NCI-H2196 treated with DMSO at 0.1 percent for 48 hours (cell line): ENCODE results near the gene NCOA3.

ENCODE experiments used
- DNase-seq: peaks from one replicate; lab custom pipeline; 2025; ENCODE audit not compliant: unreplicated experiment; lab: John Stamatoyannopoulos, UW

NCOA3 gene

DNA sequence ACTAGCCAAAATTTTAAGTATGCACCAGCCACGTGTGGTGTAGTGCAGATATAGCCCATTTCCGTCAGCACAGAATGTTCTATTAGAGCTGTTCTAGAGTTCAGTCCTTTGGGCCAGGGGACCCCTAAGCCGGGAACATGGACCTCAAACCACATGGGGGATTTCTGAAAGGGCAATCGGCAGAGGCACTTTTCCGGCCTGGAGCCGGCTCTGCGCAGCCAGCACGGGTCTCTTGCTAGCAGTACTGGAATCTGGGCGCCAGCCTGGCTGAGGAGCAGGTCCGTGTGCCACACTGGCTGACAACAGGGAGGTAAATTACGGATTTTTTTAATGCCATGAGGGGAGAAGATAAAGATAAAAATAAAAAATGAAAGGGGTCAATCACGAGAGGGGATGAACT, 163.1 kb downstream of the NCOA3 start:
- DNase-seq: no peak

DNA sequence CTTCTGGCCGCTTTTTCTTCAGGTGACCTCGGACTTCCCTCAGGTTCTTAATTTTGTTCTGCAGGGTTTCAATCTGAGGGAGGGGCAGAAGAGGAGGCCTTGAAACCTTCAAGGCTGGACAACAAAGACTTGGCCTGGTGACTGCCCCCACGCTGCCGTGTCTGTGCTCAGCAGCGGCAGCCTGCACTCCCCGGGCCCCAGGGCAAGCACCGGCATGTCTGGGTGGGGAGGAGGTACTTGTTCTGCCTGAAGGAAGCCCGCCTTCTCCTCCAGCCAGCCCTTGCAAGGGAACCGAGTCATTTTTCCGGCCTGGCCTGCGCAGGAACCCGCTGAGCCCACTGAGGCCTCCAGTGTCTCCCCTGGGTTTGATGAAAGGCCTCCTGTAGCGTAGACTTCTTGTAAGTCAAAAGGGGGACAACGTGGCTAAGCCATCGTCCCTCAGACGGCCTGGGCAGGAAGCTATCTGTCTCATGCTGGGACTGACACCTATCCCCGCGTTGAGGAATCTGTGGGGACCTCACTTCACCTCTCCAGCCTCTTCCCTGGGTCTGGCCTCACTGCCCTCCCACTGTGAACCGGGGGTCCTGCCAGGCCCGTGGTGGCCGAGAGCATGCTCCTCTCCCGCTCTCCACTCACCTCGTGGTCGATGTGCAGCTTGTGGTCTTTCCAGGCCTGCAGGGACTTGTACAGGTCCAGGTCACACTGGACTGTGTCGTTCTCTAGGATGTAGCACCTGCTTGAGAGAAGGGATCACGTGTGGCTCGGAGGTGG, 163.7 kb downstream of the NCOA3 start:
- no peak for DNase-seq

DNA sequence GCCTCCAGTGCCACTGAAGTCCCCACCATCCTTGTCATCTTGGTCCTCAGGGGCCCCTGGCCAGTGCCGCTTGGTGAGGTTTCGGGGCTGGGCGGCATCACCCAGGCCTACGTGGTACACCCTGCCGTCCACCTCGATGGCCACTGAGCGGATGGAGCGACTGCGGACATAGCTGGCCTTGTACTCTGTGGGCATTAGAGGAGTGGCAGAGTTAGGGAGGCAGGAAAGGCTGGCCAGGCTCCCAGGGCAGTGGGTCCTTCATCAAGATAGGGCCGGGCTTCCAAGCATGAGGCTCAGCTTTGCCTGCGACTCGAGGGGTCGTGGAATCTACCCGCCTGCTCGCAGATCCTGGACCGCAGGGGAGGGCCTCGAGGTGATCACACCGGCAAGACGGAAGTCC, 164.6 kb downstream of the NCOA3 start:
- no peak for DNase-seq

DNA sequence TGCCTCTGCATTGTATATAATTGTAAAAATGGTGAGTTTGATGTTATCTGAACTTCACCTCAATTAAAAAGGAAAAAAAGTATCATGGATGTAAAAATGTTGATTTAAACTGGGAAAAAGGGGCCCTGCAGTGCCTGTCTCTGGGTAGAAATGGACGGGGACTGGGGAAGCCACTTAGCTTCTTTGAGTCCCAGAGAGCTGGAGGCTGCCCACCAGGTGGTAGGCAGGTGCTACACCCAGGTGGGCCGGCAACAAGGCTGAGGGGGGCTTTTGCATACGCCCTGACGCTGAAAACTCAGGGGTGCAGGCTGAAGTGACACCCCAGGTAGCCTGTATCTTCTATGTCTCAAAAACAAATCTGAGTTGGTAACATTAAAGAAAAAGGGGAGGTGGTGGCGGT, 165.4 kb downstream of the NCOA3 start:
- no peak for DNase-seq

DNA sequence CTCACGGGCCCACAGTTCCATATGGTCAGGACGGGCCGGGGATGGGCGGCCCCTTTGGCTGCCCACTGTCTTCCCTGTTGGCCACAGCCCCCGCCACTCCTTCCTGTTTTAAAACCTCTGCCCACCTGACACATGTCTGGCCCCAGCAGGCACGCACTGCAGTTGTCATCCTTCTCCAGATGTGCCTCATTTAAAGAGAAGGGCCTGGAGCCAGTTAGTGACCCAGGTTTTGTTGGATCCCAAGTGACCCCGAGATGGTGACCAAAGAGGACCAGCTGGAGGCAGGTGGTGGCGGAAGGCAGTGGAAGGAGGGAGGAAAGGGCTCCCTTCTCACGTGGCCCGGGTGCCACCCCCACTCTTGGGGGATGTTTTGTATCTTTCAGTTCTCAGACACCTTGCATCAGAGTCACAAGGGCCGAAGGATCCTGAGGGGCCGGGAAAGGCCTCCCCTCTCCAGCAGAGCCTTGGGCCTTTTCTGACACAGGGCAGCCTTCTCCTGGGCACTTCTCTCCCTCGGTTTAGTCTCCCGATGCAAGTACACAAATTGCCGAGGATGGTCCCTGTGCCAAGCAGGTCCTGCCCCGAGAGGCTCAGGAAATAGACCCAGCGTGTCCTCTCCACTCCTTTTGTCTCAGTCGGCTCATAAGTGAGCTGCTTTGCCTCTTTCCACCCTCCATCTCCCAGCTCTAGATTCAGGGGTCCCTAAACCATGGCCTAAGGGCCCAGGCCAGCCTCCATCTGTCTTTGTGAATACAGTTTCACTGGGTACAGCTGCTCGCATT, 166.0 kb downstream of the NCOA3 start:
- DNase-seq: no peak

DNA sequence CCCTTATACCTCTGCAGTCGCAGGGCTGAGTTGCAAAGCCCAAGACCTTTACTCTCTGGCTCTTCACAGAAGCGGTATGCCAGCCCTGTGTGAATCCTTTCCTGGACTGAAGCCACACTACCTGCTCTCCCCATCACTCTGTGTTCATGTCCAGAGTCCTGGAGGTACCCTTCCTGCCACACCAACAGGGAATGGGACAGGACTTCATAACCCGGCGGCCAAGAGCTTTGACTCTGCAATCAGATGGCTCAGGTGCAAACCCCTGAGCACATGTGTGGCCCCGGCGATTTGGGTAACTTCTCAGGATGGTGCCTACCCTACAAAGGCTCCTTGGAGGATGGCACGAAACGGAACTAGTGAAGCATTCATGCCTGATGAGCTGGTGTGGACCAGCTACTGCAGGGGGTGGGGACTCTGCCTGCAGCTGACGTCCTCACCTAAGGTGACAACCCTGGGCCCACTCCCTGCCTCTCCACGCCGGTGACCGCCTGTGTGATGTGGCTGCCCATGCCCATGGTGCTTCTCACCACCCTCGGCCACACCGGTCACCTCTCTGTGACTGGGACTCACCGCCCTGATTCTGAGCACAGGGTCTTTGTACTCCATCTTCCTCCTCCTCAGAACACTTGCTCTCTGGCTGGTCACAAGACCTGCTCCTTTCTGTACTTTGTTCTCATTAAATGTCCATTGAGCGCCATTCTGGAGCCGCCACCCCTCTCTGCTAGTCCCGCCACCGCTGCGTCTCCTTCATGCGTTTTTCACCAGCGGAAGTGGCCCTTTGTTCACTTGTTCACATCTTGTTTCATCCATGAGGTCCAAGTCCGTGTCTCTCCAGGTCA, 166.8 kb downstream of the NCOA3 start:
- DNase-seq: no peak

DNA sequence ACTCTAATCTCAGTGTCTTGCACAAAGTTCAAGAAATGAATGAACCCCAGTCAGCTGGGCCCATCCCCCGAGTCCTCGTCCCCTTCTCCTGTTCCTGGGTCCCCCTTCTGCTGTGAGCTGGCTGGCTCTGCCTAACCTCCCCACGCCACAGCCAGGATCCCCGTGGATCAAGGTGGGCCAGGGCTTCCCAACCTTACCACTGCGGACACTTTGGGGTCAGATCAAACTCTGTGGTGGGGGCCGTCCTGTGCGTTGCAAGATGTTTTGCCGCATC, 167.4 kb downstream of the NCOA3 start:
- no peak for DNase-seq

DNA sequence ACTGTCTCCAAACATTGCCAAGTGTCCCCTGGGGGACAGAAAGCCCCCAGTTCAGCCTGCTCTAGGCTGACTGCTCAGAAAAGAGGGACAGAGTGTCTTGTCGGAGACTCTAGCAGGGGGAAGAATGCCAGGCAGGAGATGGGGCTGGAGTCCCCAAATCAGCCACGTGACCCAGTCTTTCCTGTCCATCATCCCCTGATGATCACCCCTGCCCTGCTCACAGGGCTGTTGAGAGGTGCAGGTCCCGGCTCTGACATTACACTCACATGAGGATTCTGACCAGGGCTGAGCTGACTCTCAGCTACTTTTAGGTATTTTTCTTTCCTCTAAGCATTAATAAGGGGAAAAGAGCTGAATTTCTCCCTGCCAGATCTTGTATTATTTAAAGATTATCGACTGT, 167.8 kb downstream of the NCOA3 start:
- DNase-seq: no peak

DNA sequence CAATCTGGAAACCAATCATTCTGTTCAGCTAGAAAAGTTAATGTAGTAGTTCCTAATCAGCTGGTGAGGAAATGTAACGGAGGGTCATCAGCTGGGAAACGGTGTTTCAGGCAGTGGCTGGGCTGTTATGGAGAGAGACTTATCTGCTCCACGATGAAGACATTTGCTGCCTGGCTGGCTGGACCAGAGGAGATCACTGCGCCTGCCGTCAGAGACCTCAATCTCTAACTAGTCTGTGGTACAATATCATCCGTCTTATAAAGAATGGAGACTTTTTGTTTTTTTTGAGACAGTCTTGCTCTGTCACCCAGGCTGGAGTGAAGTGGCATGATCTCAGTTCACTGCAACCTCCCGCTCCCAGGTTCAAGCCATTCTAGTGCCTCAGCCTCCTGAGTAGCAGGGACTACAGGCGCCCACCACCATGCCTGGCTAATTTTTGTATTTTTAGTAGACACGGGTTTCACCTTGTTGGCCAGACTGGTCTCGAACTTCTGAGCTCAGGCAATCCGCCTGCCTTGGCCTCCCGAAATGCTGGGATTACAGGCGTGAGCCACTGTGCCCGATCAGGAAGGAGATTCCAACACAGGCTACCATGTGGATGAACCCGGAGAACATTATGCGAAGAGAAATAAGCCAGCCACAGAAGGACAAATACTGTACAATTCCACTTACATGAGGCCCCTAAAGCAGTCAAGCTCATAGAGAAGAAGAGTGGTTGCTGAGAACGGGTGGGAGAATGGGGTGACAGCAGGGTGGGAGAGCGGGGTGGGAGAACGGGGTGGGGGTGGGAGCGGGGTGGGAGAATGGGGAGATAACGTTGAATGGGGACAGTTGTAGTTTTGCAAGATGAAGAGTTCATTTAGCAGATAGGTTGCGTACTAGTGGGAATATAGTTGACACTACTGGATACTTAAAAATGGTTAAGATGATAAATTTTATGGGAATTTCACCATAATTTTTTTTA, 168.5 kb downstream of the NCOA3 start:
- DNase-seq: no peak

DNA sequence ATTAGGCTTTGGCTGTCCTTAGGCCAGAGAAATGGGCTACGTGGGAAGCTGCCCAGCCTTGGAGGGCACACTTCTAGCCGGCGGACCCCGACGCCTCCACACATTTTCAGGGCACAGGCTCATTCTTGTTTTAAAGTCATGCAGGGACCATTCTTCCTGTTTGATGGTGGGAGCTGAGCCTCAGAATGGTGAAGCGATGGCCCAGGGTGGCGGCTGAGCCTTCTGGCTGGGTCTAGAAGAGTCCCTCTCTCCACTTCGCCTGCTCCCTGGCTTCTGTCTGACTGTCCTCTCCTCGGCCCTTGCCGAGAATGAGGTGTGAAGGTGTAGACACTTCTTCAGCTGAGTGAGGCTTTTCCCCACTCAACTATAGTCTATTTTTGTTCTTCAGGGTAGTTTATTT, 169.2 kb downstream of the NCOA3 start:
- DNase-seq: no peak

DNA sequence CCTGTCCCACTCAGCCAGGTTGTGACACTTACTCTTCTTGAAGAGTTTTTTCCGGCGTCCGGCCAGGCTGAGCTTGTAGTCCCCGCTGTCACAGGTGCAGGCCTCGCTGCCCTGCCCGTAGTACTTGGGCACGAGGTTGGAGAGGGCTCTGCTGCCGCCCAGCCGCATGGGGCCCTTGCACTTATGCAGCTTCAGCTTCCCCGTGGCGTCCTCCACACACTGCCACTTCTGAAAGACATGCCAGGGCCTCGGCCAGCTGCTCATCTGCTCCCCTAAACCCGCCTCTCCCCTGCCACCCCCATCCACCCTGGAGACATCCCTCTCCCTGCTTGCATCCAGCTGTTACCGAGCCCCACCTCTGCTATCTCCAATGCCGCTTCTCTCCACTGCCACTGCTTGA, 170.5 kb downstream of the NCOA3 start:
- DNase-seq: no peak

DNA sequence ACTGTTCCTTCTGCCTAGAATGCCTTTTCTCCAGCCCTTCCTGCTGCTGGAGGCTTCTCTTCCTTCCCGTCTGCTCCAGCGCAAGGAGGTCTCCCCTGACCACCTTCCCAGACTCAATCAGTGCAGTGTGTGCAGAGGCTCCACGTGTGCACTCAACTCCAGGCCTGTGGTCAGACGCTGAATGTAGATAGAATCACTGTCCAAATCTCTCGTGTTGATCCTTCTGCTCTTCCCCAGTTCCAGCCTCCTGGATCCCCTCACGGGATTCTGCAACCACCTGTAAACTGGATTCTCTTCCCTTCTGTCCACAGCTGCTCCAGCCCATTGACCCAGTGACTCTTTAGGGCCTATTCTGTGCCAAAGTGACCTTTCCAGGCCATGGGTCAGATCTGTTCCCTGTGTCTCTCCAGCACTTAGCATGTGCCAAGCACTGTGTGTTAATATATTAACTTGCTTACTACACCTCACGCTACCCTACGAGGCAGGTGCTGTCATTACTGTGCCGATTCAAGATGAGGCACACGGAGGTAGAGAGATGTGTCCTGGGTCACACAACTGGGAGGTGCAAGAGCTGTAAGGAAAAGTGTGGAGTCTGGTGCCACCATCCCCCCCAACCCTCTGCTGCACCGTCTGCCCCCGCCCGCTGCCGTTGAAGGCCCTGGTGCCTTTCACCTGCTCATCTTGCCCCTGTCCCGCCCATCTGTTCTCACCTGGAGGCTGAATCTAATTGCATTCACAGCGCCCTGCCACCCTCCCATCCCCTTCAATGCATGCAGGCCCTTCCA, 171.4 kb downstream of the NCOA3 start:
- no peak for DNase-seq

DNA sequence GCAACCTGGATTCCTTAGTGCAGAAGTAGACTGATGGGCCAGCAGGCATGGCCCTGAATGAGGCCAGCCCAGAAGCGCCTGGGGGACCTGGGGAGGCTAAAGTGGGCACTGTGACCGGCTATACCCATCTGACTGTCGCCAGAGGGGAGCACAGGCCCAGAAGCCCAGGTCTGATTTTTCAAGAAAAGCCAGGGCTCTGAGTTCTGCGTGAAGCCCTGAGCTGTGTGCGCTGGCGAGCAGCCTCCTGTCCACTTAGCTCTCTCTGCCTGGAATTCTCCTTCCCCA, 171.9 kb downstream of the NCOA3 start:
- no peak for DNase-seq

DNA sequence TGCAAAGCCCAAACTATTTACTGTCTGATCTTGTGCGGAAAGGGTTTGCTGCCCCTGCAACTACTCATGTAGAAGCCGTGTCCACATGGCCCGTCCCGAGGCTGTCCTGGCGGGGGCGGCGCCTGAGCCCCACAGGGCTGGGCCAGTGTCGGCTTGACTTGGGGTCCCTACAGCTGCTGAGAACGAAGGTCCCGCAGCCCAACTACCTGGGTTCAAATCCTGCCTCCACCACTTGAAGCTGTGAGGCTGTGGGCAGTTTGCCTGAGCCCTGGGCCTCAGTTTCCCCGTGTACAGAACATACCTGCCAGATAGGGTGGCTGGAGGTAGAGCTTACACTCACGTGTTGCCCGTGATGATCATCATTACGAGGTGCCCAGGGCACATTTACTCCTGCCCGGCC, 172.5 kb downstream of the NCOA3 start:
- DNase-seq: no peak

DNA sequence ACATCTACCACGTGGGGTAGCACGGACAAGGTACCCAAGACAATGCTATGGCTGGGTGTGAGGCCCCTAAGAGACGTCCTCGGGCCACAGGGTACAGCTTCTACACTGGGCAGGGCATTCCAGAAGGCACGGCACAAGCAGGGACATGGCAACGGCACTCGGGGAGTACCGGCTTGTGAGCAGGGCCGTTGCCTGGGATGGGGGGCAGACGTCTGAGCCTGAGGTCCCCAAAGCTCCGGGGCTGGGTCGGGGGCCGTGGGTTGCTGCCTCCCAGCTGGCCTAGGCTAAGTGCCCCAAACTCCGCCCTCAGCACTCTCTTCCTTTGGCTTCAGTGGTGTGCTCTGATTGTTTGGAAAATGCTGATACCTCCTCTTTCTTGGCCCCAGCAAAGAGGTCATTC, 173.0 kb downstream of the NCOA3 start:
- DNase-seq: no peak

DNA sequence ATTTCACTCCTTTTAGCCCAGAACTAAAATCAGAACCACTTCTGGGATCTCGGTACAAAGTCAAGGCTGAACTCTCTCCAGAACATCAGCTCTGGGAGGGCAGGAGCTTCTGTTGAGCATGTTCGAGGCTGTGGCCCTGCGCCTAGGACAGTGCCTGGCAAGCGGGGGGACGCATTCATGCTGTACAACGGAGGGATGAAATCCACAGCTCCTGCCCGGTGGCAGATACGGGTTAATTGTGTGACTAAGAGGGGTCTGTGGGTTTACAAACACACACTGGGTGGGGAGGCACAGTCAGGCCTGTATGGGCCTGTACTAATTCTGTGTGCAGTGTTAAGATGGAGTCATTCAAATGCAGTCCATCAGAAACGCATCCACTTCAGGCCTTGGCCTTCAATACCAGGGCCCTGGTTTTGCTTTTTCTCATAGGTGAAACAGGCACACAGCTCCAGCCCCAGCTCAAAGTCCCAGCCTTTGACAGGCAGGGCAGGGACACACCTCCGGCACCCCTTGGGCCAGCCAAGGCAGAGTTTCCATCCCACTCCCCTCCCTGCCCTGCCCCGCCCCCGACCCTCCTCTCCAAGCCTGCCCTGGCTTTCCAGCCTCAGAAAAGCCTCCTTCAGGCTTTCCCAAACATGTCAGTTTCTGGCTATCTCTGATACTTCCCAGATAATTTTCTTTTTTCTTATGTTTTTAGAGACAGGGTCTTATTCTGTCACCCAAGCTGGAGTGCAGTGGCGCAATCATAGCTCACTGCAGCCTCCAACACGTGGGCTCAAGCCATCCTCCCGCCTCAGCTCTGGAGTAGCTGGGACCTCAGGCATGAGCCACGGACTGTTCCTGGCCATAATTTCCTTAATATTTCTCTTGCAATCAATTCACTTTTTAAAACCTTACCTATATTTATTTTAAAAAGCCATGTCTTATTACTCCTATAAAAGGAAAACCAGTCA, 173.8 kb downstream of the NCOA3 start:
- no peak for DNase-seq

DNA sequence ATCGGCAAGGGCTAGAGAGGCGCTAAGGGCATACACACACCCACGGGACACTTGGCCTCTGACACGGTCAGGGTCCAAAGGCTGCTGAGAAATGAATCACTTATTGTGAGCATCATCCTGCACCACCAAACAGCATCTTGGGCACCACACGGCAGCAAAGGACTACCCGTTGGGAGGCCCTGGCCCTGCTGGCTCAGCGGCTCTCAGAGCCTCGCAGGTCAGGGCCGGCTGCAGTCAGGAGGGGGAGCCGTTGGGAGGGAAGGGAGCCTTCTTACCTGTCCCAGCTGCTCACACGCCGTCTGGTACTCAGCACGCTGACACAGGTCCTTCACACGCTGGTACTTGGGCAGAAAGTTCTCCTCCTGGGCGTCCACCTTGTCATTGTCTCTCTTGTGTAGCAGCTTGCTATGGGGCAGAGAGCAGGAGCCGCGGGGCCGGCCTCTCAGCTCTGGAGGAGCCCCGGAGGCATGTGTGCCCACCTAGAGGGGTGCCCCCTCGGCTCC, 174.6 kb downstream of the NCOA3 start:
- no peak for DNase-seq

DNA sequence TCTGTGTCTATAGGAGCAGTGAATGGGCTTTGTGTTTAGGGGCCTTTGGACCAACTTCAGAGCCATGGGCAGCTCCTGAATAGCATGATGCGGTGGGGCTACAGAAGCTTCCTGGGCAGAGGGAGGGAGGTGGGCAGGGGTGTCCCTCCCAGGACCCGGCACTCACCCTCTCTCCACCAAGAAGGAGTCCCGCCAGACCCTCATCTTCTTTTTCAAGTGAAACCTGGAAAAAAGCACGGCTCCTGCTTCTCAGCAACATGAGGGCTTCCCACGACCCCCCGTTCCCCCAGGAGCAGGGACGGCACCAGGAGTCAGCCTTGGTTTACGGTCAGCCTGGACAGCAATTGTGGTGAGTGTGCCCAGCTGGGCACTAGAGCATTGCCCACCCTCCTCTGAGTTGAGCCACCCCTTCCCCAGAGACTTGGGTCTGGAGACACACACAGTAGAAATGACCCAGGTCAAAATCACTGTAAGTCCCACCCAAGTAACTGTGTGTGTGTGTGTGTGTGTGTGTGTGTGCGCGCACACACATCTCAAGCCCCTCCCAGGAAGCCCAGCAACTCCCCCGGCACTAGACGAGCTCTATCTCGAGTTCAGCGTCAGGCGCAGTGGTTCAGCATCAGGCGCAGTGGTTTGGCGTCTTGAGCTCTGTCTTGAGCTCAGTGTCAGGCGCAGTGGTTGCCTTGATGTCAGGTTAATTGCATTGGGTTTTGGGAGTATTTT, 175.4 kb downstream of the NCOA3 start:
- DNase-seq: no peak
